CD4-positive, alpha-beta memory T cell (primary cell): Measurements from ENCODE around the gene JARID2. TPM values are rescaled to one million over a fixed set of nuclear protein-coding genes. Genes with fewer than 3 reads are reported as not detected.

Experiments
- CTCF ChIA-PET: fragments of 350-600 bp; sonication (Branson Sonifier 250); formaldehyde crosslinking; loops from one replicate; lab custom pipeline; 2021; ENCODE audit warnings: inconsistent platforms; ENCODE audit not compliant: partially characterized antibody; lab: Charles Lee
- POLR2A ChIA-PET: fragments of 350-600 bp; sonication (Branson Sonifier 250); formaldehyde crosslinking; loops from one replicate; lab custom pipeline; 2021; ENCODE audit not compliant: partially characterized antibody; lab: Charles Lee
- DNase-seq, 5 donors: peaks; one replicate each; pipeline versions ENCODE4 v3.0.0 to v3.0.0-alpha.2; 2020 to 2022; ENCODE audit warnings: mixed read lengths in 1 of 5
- H3K27ac ChIP-seq: one replicate; pipeline ENCODE4 v1.7.0; 2013; ENCODE audit warnings: low read depth, low read length
- H3K27me3 ChIP-seq: 2 replicates; pipeline ENCODE4 v1.7.0; 2013; ENCODE audit warnings: mild to moderate bottlenecking, low read length, moderate library complexity; ENCODE audit not compliant: insufficient read depth
- H3K36me3 ChIP-seq: 2 replicates; pipeline ENCODE4 v1.7.0; 2013; ENCODE audit warnings: mild to moderate bottlenecking, low read length, moderate library complexity; ENCODE audit not compliant: insufficient read depth
- H3K4me1 ChIP-seq: 2 replicates; pipeline ENCODE4 v1.7.0; 2013; ENCODE audit warnings: mild to moderate bottlenecking, low read length, moderate library complexity; ENCODE audit not compliant: insufficient read depth
- H3K4me3 ChIP-seq, 2 donors: one replicate each; pipeline ENCODE4 v1.7.0; 2013; ENCODE audit warnings: low read length in 2 of 2, mild to moderate bottlenecking in 1 of 2
- H3K9me3 ChIP-seq, 2 donors: one replicate each; pipeline ENCODE4 v1.7.0; 2013; ENCODE audit warnings: low read length in 2 of 2, control low read depth in 1 of 2; ENCODE audit not compliant: control insufficient read depth in 1 of 2
- H3K27ac Mint-ChIP-seq, 7 donors: one replicate each; pipeline ENCODE4 v1.8.0; 2020 to 2021; ENCODE audit warnings: mixed read lengths in 7 of 7, mild to moderate bottlenecking in 6 of 7, inconsistent platforms in 3 of 7, moderate library complexity in 3 of 7
- H3K27me3 Mint-ChIP-seq, 2 donors: one replicate each; pipeline ENCODE4 v1.8.0; 2020 to 2021; ENCODE audit warnings: mixed read lengths in 2 of 2
- H3K36me3 Mint-ChIP-seq, 2 donors: one replicate each; pipeline ENCODE4 v1.8.0; 2020 to 2021; ENCODE audit warnings: mixed read lengths in 2 of 2, inconsistent platforms in 1 of 2, mild to moderate bottlenecking in 1 of 2
- H3K4me1 Mint-ChIP-seq, 4 donors: one replicate each; pipeline ENCODE4 v1.8.0; 2020 to 2021; ENCODE audit warnings: mixed read lengths in 4 of 4, mild to moderate bottlenecking in 1 of 4
- H3K4me3 Mint-ChIP-seq, 8 donors: one replicate each; pipeline ENCODE4 v1.8.0; 2020 to 2021; ENCODE audit warnings: mixed read lengths in 8 of 8, mild to moderate bottlenecking in 7 of 8, moderate library complexity in 6 of 8, inconsistent platforms in 3 of 8
- H3K9me3 Mint-ChIP-seq, 8 donors: one replicate each; pipeline ENCODE4 v1.8.0; 2020 to 2021; ENCODE audit warnings: mixed read lengths in 8 of 8, mild to moderate bottlenecking in 5 of 8, inconsistent platforms in 3 of 8, moderate library complexity in 1 of 8
- intact Hi-C: fragments of 100-400 bp; cut with micrococcal nuclease; formaldehyde crosslinking; loops from one replicate; pipeline ENCODE4 v1.15.1; 2023
- polyA plus RNA-seq, 2 donors: library from polyadenylated mRNA; unstranded; fragments of 300-500 nt; fragmentation: Illumina TruSeq; gene quantifications; one replicate each; pipeline ENCODE4 v1.2.3, GENCODE V29; 2021
- total RNA-seq, 2 experiments: library from RNA; stranded (reverse); gene quantifications; one replicate each; pipeline ENCODE4 v1.2.3, GENCODE V29; 2021

JARID2 gene
- total and polyA plus RNA-seq, 4 experiments from 2014 or later = 2.4 to 21.6 (median 16.0) TPM

DNA sequence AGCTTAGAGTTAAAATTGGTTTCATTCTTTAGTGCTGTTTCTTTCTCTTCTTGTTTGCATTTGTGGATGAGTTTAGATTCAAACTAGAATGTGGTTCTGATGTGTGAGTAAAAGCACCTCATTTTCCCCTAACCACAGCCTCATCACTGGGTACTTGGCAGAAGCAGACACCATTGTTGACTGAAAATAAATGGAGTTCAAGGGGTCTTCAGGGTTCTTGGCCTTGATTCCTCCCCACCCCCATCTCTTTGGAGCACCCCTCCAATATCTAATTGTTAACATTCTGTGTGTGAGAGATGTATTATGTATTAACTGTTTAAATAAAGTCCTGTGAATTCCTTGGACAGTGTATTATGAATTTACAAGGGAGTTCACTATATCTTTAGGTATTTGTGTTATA lies 59.6 kb downstream of the JARID2 start:
- intact Hi-C loops = loop anchor here (10.0 kb wide), 1 partner anchor 61 kb away; the partner anchor contains the start of gene JARID2
- H3K36me3 ChIP-seq = no peaks in the 10 kb centered on the region
- H3K27ac ChIP-seq = no peak overlapping the region
- H3K4me3 Mint-ChIP-seq = peak overlapping the region in 5 of 8 donors; percentile 17 to 67 (median 37)
- DNase-seq = no peak
- CTCF ChIA-PET = no interaction called here
- peaks cover 4% of the 10 kb centered on the region in 2 donors for H3K36me3 Mint-ChIP-seq
- no peaks in the 10 kb centered on the region for H3K9me3 Mint-ChIP-seq
- H3K27ac Mint-ChIP-seq = peak overlapping the region in 6 of 7 donors; percentile 12 to 65 (median 51)
- POLR2A ChIA-PET = no interaction called here
- no peak overlapping the region for H3K4me3 ChIP-seq
- no peaks in the 10 kb centered on the region for H3K9me3 ChIP-seq
- H3K4me1 ChIP-seq = peaks cover 70% of the 10 kb centered on the region
- peaks cover 60 to 80% (median 71%) of the 10 kb centered on the region in 4 donors for H3K4me1 Mint-ChIP-seq
- H3K27me3 Mint-ChIP-seq = no peaks in the 10 kb centered on the region
- H3K27me3 ChIP-seq = no peaks in the 10 kb centered on the region

DNA sequence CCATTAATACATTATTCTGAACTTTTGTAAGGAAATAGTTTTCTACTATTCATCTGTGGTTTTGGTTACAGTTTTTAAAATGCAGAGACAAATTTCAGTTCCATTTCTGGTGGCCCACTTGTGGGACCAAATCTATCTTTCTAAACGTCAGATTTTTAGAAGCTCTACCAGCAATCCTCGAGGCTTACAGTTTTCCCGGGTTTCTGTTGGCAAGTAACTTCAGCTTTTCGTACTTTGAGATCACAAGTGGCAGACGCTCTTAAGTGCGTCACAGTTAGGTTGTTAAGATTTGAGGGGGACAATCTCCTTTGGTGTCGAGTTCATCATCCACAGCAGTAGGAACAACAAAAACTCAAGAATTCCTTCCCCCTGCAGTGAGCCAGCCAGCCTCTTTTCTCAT lies 60.0 kb downstream of the JARID2 start:
- Mint-ChIP-seq H3K27me3 (no peaks in the 10 kb centered on the region), H3K36me3 (peaks cover 4% of the 10 kb centered on the region in 2 donors), H3K4me3 (peak overlapping the region in 3 of 8 donors; percentile 37 to 67 (median 63)), H3K27ac (peak overlapping the region in 5 of 7 donors; percentile 43 to 81 (median 64)), H3K9me3 (no peaks in the 10 kb centered on the region), H3K4me1 (peaks cover 58 to 80% (median 70%) of the 10 kb centered on the region in 4 donors)
- Histone ChIP-seq H3K36me3 (no peaks in the 10 kb centered on the region), H3K4me3 (no peak overlapping the region), H3K9me3 (no peaks in the 10 kb centered on the region), H3K27me3 (no peaks in the 10 kb centered on the region), H3K4me1 (peaks cover 68% of the 10 kb centered on the region), H3K27ac (no peak overlapping the region)
- intact Hi-C loops = loop anchor here (10.0 kb wide), 1 partner anchor 61 kb away; the partner anchor contains the start of gene JARID2
- no peak for DNase-seq
- ChIA-PET CTCF (no interaction called here), POLR2A (no interaction called here)

DNA sequence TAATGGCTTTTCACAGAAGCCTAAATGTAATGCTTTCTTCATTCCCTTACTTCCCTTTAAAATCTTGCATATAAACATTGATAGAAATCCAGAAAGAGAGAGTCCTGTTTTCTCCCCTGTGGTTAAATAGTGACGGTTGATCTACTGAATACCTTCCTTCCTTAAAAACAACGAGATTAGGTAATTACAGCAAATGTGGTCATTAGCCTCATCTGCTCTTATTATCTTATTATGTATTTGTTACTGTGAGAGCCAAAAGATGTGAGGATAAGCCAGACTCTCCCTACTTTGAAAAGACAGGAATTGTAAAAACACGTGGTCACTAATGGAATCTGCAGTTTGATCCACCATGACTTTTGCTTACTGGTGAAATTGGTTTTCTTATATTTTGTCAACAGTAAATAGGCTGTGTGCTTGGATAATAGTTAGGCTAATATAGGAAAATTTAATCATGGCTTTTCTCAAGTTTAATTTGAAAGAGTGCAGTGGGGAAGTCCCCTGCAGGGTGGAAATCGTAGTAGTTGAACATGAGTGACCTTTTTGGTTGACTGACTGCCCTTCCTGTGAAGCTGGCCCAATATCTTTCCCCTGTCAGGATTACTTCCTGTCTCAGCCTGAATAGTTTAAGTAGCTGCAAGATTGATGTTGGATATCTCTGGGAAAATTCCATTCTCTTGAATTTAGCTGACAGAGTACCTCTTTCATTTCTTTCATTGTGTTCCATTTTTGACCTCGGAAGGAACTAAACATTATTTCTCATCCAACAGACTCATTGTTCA lies 62.8 kb downstream of the JARID2 start:
- Histone ChIP-seq H3K36me3 (no peaks in the 10 kb centered on the region), H3K27me3 (no peaks in the 10 kb centered on the region), H3K27ac (no peak overlapping the region), H3K9me3 (no peaks in the 10 kb centered on the region), H3K4me3 (no peak overlapping the region), H3K4me1 (peaks cover 73% of the 10 kb centered on the region)
- H3K4me1 Mint-ChIP-seq = peaks cover 60 to 82% (median 69%) of the 10 kb centered on the region in 4 donors
- H3K9me3 Mint-ChIP-seq = no peaks in the 10 kb centered on the region
- ChIA-PET CTCF (no interaction called here), POLR2A (no interaction called here)
- peaks cover 0 to 4% of the 10 kb centered on the region in 2 donors for H3K36me3 Mint-ChIP-seq
- intact Hi-C loops = loop anchor here (10.0 kb wide), 1 partner anchor 64 kb away; the partner anchor contains the start of gene JARID2
- H3K4me3 Mint-ChIP-seq = peak overlapping the region in 5 of 8 donors; percentile 8 to 45 (median 43)
- no peaks in the 10 kb centered on the region for H3K27me3 Mint-ChIP-seq
- no peak for DNase-seq
- H3K27ac Mint-ChIP-seq = peak overlapping the region in 4 of 7 donors; percentile 10 to 68 (median 36)

DNA sequence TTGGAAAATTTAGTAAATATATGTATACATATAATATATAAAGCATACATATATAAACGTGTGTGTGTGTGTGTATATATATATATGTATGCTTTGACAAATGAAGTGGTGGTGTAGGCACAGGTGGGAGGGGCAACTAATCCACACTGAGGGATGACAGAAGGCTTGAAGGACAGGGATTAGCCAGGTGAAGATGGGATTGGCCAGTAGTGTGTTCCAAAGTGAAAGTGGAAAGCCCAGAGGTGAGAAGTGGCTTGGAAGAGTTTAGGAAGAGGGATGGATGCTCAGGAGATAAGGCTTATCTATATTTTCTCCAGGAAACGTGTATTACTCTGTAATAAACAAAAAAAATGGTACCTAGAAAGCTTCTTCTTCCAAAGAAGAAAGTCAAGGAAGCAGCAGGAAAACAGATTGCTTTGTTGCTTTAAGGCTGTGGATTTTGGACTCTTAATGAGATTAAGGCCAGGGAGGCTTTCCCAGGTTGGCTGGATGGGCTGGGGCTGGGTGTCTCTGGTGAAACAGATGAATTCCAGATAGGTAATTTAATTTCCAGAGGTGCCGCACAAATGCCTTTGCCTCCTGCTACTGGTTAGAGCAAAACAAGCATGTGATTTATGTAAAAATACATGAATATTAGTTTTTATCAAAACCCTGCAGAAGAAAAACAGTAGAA lies 63.9 kb downstream of the JARID2 start:
- ChIA-PET POLR2A (no interaction called here), CTCF (interaction anchor here (1.2 kb wide), 1 partner anchor 154 kb away, joined by 3 read pairs; no protein-coding TSS in a partner anchor)
- no peak for DNase-seq
- no peaks in the 10 kb centered on the region for H3K27me3 ChIP-seq
- Mint-ChIP-seq H3K27me3 (no peaks in the 10 kb centered on the region), H3K4me1 (peaks cover 60 to 81% (median 69%) of the 10 kb centered on the region in 4 donors), H3K9me3 (no peaks in the 10 kb centered on the region), H3K36me3 (peaks cover 0 to 4% of the 10 kb centered on the region in 2 donors), H3K27ac (peak overlapping the region in 1 of 7 donors; percentile 84), H3K4me3 (peak overlapping the region in 1 of 8 donors; percentile 57)
- H3K36me3 ChIP-seq = no peaks in the 10 kb centered on the region
- H3K9me3 ChIP-seq = no peaks in the 10 kb centered on the region
- no peak overlapping the region for H3K4me3 ChIP-seq
- intact Hi-C loops = loop anchor here (10.0 kb wide), 1 partner anchor 65 kb away; the partner anchor contains the start of gene JARID2
- H3K4me1 ChIP-seq = peaks cover 69% of the 10 kb centered on the region
- no peak overlapping the region for H3K27ac ChIP-seq

GRCh38 chr6:15310680-15311079 lies 64.8 kb downstream of the JARID2 start:
- ChIA-PET CTCF (no interaction called here), POLR2A (no interaction called here)
- Mint-ChIP-seq H3K36me3 (no peaks in the 10 kb centered on the region), H3K9me3 (no peaks in the 10 kb centered on the region), H3K27me3 (no peaks in the 10 kb centered on the region), H3K4me3 (no peak overlapping the region), H3K27ac (no peak overlapping the region), H3K4me1 (peaks cover 56 to 80% (median 67%) of the 10 kb centered on the region in 4 donors)
- intact Hi-C loops = no loop called here
- Histone ChIP-seq H3K27ac (no peak overlapping the region), H3K36me3 (no peaks in the 10 kb centered on the region), H3K4me3 (no peak overlapping the region), H3K9me3 (no peaks in the 10 kb centered on the region), H3K4me1 (peaks cover 65% of the 10 kb centered on the region), H3K27me3 (no peaks in the 10 kb centered on the region)
- no peak for DNase-seq

DNA sequence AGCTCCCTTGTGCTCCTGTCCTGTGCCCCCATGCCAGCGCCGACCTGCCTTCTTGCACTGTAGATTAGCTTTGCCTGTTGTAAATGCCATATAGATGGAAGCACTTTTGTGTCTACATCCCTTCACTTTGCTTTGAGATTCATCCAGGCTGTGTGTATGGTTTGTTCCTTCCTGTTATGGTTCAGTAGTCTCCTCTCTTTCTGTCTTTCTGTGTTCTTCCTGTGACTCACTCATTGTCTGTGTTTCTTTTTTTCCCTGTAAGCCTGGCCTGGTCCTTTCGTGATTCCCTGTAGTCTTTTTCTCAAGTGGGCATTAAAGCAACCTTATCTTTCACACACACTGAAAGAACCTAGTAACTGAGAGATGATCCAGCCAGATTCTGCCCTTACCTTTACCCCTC lies 66.6 kb downstream of the JARID2 start:
- Mint-ChIP-seq H3K4me3 (peak overlapping the region in 5 of 8 donors; percentile 1 to 48 (median 38)), H3K4me1 (peaks cover 68 to 87% (median 77%) of the 10 kb centered on the region in 4 donors), H3K36me3 (no peaks in the 10 kb centered on the region), H3K27ac (peak overlapping the region in 5 of 7 donors; percentile 1 to 89 (median 59)), H3K9me3 (no peaks in the 10 kb centered on the region), H3K27me3 (no peaks in the 10 kb centered on the region)
- POLR2A ChIA-PET = interaction anchor here (1.3 kb wide), 1 partner anchor 9 kb away, joined by 4 read pairs; no protein-coding TSS in a partner anchor
- Histone ChIP-seq H3K36me3 (no peaks in the 10 kb centered on the region), H3K27me3 (no peaks in the 10 kb centered on the region), H3K4me3 (no peak overlapping the region), H3K9me3 (no peaks in the 10 kb centered on the region), H3K4me1 (peaks cover 73% of the 10 kb centered on the region), H3K27ac (no peak overlapping the region)
- intact Hi-C loops = no loop called here
- DNase-seq = no peak
- CTCF ChIA-PET = no interaction called here

GRCh38 chr6:15313367-15313766 lies 67.5 kb downstream of the JARID2 start:
- Mint-ChIP-seq H3K4me1 (peaks cover 67 to 87% (median 77%) of the 10 kb centered on the region in 4 donors), H3K4me3 (peak overlapping the region in 2 of 8 donors; percentile 4 to 38), H3K27ac (peak overlapping the region in 1 of 7 donors; percentile 27), H3K9me3 (no peaks in the 10 kb centered on the region), H3K27me3 (no peaks in the 10 kb centered on the region), H3K36me3 (no peaks in the 10 kb centered on the region)
- Histone ChIP-seq H3K36me3 (no peaks in the 10 kb centered on the region), H3K4me3 (no peak overlapping the region), H3K9me3 (no peaks in the 10 kb centered on the region), H3K27me3 (no peaks in the 10 kb centered on the region), H3K27ac (no peak overlapping the region), H3K4me1 (peaks cover 73% of the 10 kb centered on the region)
- intact Hi-C loops = no loop called here
- ChIA-PET CTCF (no interaction called here), POLR2A (interaction anchor here (1.3 kb wide), 1 partner anchor 9 kb away, joined by 4 read pairs; no protein-coding TSS in a partner anchor)
- no peak for DNase-seq
